PC-3 (cell line): ENCODE data around the gene LRBA. TPM values are rescaled to one million over a fixed set of nuclear protein-coding genes. Genes with fewer than 3 reads are reported as not detected.

Experiments used
- ATAC-seq: fragments of 200-7000 bp; cut with Tn5 transposase; 2 replicates; pipeline ENCODE4 v1.9.1; 2020; ENCODE audit warnings: mild to moderate bottlenecking, moderate library complexity
- BruUV-seq: library from RNA; stranded (reverse); fragments of 400-500 nt; replicated peaks from 2 replicates; lab custom pipeline; 2021; lab: Mats Ljungman, UMichigan
- CTCF ChIA-PET: fragments of 300-600 bp; sonication (Branson Sonifier 250); formaldehyde crosslinking; loops from one replicate; lab custom pipeline; 2022; ENCODE audit warnings: antibody characterized with exemption; lab: Charles Lee
- POLR2A ChIA-PET: fragments of 300-600 bp; sonication (Branson Sonifier 250); formaldehyde crosslinking; loops from one replicate; lab custom pipeline; 2022; ENCODE audit warnings: antibody characterized with exemption; ENCODE audit not compliant: unreplicated experiment; lab: Charles Lee
- DNase-seq: peaks from one replicate; pipeline ENCODE4 v3.0.0-alpha.2; 2015
- H2AFZ ChIP-seq: fragments of 300-600 bp; sonication (generic); 2 replicates; pipeline ENCODE4 v1.6.0; 2016; ENCODE audit warnings: antibody characterized with exemption, low read length
- H3F3A ChIP-seq: fragments of 300-600 bp; sonication (generic); one replicate; pipeline ENCODE4 v1.6.0; 2017; ENCODE audit warnings: antibody characterized with exemption, low read length, control low read depth, mild to moderate bottlenecking; ENCODE audit not compliant: unreplicated experiment
- H3K27ac ChIP-seq: fragments of 300-600 bp; sonication (generic); 2 replicates; pipeline ENCODE4 v1.5.1; 2016; ENCODE audit warnings: mild to moderate bottlenecking, low read length
- H3K27me3 ChIP-seq: fragments of 300-600 bp; sonication (generic); 2 replicates; pipeline ENCODE4 v1.6.1; 2016; ENCODE audit warnings: low read length, mixed read lengths
- H3K36me3 ChIP-seq: fragments of 300-600 bp; sonication (generic); 2 replicates; pipeline ENCODE4 v1.6.1; 2016; ENCODE audit warnings: low read depth, mixed run types, low read length, mixed read lengths
- H3K4me1 ChIP-seq: fragments of 300-600 bp; sonication (generic); 2 replicates; pipeline ENCODE4 v1.5.1; 2016; ENCODE audit warnings: low read length; ENCODE audit not compliant: insufficient read depth
- H3K4me2 ChIP-seq: fragments of 300-600 bp; sonication (generic); 2 replicates; pipeline ENCODE4 v1.6.0; 2016; ENCODE audit warnings: low read length
- H3K4me3 ChIP-seq: fragments of 300-600 bp; sonication (generic); 2 replicates; pipeline ENCODE4 v1.5.1; 2016; ENCODE audit warnings: mild to moderate bottlenecking, low read length, mixed read lengths
- H3K79me2 ChIP-seq: fragments of 300-600 bp; sonication (generic); 2 replicates; pipeline ENCODE4 v1.6.1; 2017; ENCODE audit warnings: low read length, mixed read lengths
- H3K9ac ChIP-seq: fragments of 300-600 bp; sonication (generic); 2 replicates; pipeline ENCODE4 v1.6.0; 2016; ENCODE audit warnings: mild to moderate bottlenecking, low read length
- H3K9me2 ChIP-seq: fragments of 300-600 bp; sonication (generic); replicated peaks from 2 replicates; pipeline ENCODE4 v1.6.1; 2016; ENCODE audit warnings: mixed run types, low read length, mixed read lengths
- H3K9me3 ChIP-seq: fragments of 300-600 bp; sonication (generic); 2 replicates; pipeline ENCODE4 v1.6.1; 2016; ENCODE audit warnings: low read length, mixed read lengths
- H4K20me1 ChIP-seq: fragments of 300-600 bp; sonication (generic); 2 replicates; pipeline ENCODE4 v1.6.1; 2016; ENCODE audit warnings: low read length, mixed read lengths
- CTCF ChIP-seq: fragments of 300-600 bp; sonication (generic); conservative IDR thresholded peaks from 2 replicates; pipeline ENCODE4 v1.5.1; 2017; ENCODE audit warnings: antibody characterized with exemption, low read depth, mild to moderate bottlenecking, low read length
- EZH2 ChIP-seq: fragments of 300-600 bp; sonication (generic); IDR thresholded peaks from one replicate; pipeline ENCODE4 v1.6.1; 2017; ENCODE audit warnings: antibody characterized with exemption, mild to moderate bottlenecking, low read length; ENCODE audit not compliant: unreplicated experiment
- EZH2phosphoT487 ChIP-seq: fragments of 300-600 bp; sonication (generic); IDR thresholded peaks from 2 replicates; pipeline ENCODE4 v1.6.1; 2018; ENCODE audit warnings: mild to moderate bottlenecking, antibody characterized with exemption, low read length, borderline replicate concordance
- intact Hi-C: fragments of 100-400 bp; cut with micrococcal nuclease; formaldehyde crosslinking; loops from 2 replicates; pipeline ENCODE4 v1.9.0; 2023
- total RNA-seq: library from RNA; depleted of rRNA; stranded (reverse); fragments of >200 nt; gene quantifications from 2 replicates; pipeline ENCODE4 v1.2.3, GENCODE V29; 2014

Gene LRBA
- total RNA-seq, 1 experiment from 2014 or later, result 40.8 TPM

DNA sequence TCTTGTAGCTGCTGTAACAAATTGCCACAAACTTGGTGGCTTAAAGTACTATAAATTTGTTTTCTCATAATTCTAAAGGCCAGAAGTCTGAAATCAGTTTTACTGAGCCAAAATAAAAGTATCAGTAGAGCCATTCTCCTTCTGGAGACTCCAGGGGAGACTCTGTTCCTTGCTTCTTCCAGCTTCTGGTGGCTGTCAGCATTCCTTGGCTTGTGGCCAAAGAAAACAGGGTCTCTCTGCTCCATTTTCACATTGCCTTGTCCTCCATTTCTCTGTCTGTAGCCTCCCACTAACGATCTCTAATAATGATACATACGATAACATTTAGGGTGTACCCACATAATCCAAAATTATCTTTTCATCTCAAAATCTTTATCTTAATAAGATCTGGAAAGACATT is 232.8 kb downstream of the LRBA start:
- no TSS peak for BruUV-seq

GRCh38 chr4:150781191-150781590 is 233.9 kb downstream of the LRBA start:
- H3K79me2 ChIP-seq, result no peaks in the 10 kb centered on the region
- H4K20me1 ChIP-seq, result no peaks in the 10 kb centered on the region
- H3K4me1 ChIP-seq, result no peaks in the 10 kb centered on the region
- H2AFZ ChIP-seq, result no peak overlapping the region
- no peaks in the 10 kb centered on the region for H3K9me3 ChIP-seq
- no peaks in the 10 kb centered on the region for H3K27me3 ChIP-seq
- POLR2A ChIA-PET, result no interaction called here
- DNase-seq (no peak), ATAC-seq (no peak)
- H3K36me3 ChIP-seq, result no peaks in the 10 kb centered on the region
- H3K9me2 ChIP-seq, result no peaks in the 10 kb centered on the region
- BruUV-seq, result no TSS peak
- no peak overlapping the region for H3K4me2 ChIP-seq
- no peak overlapping the region for H3K27ac ChIP-seq
- CTCF ChIA-PET, result no interaction called here
- TF ChIP-seq EZH2phosphoT487 (no peak), CTCF (no peak), EZH2 (no peak)
- no peak overlapping the region for H3K4me3 ChIP-seq
- intact Hi-C loops, result no loop called here
- H3F3A ChIP-seq, result no peaks in the 10 kb centered on the region
- no peak overlapping the region for H3K9ac ChIP-seq

More for the DNA sequence above, 232.8 kb downstream of the LRBA start:
- Histone ChIP-seq H3K79me2 (no peaks in the 10 kb centered on the region), H3K9me3 (no peaks in the 10 kb centered on the region), H3K27me3 (no peaks in the 10 kb centered on the region), H2AFZ (no peak overlapping the region), H4K20me1 (no peaks in the 10 kb centered on the region), H3K9ac (no peak overlapping the region), H3K4me2 (no peak overlapping the region), H3K4me3 (no peak overlapping the region), H3K9me2 (no peaks in the 10 kb centered on the region), H3K4me1 (no peaks in the 10 kb centered on the region), H3K36me3 (no peaks in the 10 kb centered on the region), H3K27ac (no peak overlapping the region), H3F3A (no peaks in the 10 kb centered on the region)
- intact Hi-C loops, result no loop called here
- DNase-seq (no peak), ATAC-seq (no peak)
- ChIA-PET CTCF (no interaction called here), POLR2A (no interaction called here)
- TF ChIP-seq EZH2 (no peak), EZH2phosphoT487 (no peak), CTCF (no peak)

GRCh38 chr4:150779707-150780106 is 235.4 kb downstream of the LRBA start:
- no peaks in the 10 kb centered on the region for H3K36me3 ChIP-seq
- no peak for TF ChIP-seq CTCF
- no peak for TF ChIP-seq EZH2
- no peak for TF ChIP-seq EZH2phosphoT487
- H3F3A ChIP-seq, result no peaks in the 10 kb centered on the region
- no TSS peak for BruUV-seq
- no peak overlapping the region for H3K27ac ChIP-seq
- ChIA-PET POLR2A (no interaction called here), CTCF (no interaction called here)
- no peaks in the 10 kb centered on the region for H3K9me2 ChIP-seq
- H3K9ac ChIP-seq, result no peak overlapping the region
- intact Hi-C loops, result no loop called here
- H3K4me1 ChIP-seq, result no peaks in the 10 kb centered on the region
- H3K79me2 ChIP-seq, result no peaks in the 10 kb centered on the region
- H3K4me3 ChIP-seq, result no peak overlapping the region
- no peak overlapping the region for H3K4me2 ChIP-seq
- H3K9me3 ChIP-seq, result no peaks in the 10 kb centered on the region
- ATAC-seq, result no peak
- DNase-seq, result no peak
- H3K27me3 ChIP-seq, result no peaks in the 10 kb centered on the region
- H2AFZ ChIP-seq, result no peak overlapping the region
- H4K20me1 ChIP-seq, result no peaks in the 10 kb centered on the region
